HL-60/S4 (cell line): ENCODE data around the gene SIRT6.
"Not testable (repeated sequence)": the region's sequence is repeated elsewhere in the genome, so short reads cannot be mapped to it uniquely, and the experiment has no call there.

Experiments
- in situ Hi-C: fragments of 300-500 bp; cut with MboI; formaldehyde crosslinking; loops from 2 replicates; pipeline ENCODE4 v1.14.3; 2022; ENCODE audit warnings: low sequenced_read_pairs

Gene SIRT6

DNA sequence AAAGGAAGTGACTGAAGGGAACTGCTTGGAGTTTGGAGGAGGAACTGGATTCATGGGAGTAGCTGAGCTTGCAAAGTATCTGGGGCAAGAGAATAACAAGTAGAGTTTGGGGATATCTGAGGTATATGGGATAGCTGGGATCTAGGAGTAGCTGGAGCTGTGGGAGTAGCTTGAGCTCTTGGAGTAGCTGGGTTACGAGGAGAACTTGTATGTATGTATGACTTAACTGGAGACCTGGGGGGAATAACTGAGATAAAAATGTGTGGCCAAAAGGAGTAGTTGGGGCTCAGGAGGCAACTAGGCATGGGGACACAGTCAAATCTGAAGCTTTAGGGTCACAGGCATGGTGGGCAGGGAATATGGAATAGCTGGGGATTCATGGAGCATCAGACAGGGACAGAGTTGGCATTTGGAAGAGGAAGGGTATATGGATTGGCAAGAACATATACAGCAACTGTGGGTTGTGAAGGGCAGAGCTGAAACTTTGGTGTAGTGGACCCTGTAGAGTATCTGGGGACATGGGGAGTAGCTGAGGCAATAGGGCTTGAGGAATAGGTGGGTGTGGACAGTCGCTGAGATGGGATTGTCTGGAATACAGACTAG is 18.7 kb upstream of the SIRT6 start:
- in situ Hi-C loops = loop anchor here (10.0 to 25.0 kb wide), 2 partner anchors 356 to 514 kb away; no protein-coding TSS in a partner anchor

DNA sequence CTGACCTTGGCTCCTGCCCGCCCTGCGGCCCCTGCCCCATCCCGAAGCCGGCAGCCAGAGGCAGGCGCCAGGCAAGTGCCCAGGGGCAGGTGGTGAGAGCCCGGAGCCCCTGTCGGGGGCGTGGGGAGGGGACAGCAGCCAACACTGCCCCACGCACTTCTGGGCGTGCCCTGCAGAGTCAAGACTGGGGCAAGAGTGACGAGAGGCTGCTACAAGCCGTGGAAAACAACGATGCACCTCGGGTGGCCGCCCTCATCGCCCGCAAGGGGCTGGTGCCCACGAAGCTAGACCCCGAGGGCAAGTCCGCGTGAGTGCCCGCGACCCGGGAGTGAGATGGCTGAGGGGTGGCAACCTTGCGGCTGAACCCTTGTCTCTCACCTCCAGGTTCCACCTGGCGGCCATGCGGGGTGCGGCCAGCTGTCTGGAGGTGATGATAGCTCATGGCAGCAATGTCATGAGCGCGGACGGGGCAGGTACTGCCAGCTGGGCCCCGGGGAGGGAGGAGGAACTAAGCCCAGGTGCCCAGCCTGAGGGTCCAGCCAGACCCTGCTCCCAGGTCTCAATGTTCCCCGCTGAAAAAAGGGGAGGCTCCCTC is 17.4 kb upstream of the SIRT6 start:
- in situ Hi-C loops = loop anchor here (10.0 to 25.0 kb wide), 2 partner anchors 355 to 512 kb away; no protein-coding TSS in a partner anchor

DNA sequence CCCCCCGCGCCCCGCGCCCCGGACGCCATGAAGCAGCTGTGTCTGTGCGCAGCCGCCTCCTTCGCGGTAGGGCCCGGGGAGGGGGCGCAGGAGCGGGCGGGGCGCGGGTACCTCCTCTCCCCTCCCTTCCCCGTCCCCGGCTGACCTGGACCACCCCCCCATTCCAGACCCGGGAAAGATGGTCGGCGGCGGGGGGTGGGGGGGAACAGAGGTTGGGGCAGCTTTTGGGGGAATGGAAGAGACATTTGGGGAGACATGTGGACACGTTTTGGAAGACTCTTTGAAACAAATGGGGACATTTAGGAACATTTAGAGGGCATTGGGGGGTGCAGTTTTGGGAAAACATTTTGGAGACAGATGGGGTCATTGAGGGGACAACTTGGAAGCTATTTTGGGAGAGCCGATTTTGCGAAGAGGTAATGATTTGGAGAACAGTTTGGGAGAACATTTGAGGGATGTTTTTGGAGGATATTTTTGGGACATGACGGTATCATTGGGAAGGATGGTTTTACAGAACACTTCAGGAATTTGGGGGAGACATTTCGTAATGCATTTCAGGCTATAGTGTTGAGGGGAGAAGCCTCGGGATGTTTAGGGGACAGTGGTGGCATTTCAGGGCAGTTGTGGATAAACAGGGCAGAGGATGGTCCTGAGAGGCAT is 16.2 kb upstream of the SIRT6 start:
- in situ Hi-C loops = no loop called here

DNA sequence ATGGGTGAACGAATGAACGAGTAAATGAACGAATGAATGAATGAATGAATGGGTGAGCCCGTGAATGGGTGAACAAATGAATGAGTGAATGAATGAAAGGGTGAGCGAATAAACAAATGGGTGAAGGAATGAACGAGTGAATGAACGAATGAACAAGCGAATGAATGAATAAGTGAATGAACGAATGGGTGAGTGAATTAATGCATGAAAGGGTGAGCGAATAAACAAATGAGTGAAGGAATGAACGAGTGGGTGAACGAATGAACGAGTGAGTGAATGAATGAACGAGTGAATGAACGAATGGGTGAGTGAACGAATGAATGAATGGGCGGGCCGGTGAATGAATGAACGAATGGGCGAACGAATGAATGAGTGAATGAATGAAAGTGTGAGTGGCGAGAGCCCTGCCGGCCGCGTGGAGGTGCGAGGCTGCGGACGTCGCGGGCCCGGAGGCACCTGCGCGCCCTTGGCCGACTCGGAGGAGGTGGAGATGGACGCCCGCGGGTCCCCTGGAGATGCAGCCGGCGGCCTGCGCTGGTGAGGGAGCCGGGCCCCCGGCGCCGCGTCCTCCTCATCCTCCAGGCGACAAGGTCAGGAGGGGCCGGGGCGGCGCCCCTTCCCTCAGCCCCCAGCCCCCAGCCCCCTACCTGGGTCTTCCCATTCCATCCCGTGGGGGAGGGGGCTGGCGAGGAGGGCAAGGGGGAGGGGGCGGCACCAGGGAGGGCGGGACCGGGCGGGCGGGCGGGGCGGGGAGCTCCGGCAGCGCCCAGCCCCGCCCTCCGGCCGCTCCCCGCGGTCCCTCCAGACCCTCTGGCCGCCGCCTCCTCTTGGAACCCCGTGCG is 15.5 kb upstream of the SIRT6 start:
- in situ Hi-C loops = no loop called here

DNA sequence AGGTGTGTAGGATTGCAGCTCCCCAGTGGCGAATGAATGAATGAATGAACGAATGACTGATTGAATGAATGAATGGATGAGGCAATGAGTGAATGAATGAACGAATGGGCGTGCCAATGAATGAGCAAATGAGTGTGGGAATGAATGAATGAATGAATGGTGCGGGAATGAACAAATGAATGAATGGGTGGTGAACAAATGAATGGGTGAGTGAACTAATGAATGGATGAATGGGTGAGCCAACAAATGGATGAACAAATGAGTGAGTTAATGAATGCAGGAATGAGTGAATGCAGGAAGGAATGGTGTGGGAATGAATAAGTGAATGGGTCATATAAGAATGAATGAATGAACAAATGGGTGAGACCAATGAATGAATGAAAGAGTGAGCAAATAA is 14.9 kb upstream of the SIRT6 start:
- in situ Hi-C loops = no loop called here

DNA sequence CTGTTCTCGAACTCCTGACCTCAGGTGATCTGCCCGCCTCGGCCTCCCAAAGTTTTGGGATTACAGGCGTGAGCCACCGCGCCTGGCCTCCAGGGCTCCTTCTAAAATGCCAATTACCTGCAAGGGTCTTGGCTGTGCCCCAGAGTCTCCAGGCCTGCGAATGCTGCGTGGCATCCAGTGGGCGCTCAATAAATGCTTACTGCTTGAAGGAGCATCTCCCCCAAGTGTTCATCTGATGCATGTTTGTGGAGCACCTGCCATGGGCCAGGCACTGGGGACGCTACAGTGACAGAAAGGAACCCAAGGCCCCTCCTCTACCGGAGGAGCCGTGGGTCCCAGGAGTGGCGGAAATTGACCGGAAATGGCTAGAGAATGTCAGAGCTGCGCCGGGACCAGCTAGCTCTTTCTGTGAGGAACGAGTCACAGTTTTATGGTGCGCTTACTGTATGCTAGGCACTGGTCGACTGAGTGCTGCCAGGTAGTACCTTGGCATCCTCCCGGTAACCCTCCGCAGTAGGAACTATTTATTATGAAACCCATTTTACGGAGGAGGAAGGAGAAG is 14.3 kb upstream of the SIRT6 start:
- in situ Hi-C loops = no loop called here

DNA sequence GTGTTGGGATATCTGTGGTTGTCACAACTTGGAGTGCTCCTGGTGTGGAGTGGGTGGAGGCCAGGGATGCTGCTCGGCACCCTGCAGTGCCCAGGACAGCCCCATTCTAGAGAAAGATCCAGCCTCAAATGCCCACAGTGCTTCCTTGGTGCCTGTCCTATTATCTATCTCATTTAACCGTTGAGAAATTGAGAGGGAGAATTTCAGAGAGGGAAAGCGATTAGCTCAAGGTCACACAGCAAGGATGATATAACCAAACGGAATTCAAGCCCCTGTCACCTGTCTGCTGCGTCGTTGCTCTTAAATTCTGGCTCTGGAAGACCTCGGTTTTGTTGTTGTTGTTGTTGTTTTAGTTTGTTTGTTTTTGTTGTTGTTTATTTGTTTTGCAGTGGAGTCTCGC is 13.6 kb upstream of the SIRT6 start:
- in situ Hi-C loops = no loop called here

DNA sequence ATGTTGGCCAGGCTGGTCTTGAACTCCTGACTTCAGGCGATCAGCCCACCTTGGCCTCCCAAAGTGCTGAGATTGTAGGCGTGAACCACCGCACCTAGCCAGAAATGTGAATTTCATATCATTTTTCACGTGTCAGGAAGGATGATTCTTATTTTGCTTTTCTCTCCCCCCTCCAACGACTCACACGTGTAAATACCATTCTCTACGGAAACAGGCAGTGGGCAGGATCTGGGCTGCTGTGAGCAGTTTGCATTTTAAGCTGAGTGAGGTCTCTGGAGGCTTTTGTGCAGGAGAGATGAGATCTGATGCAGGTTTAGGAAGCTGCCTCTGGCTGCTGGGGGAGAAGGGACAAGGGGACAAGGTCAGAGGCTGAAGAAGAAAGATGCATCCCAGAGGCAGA is 12.0 kb upstream of the SIRT6 start:
- in situ Hi-C loops = no loop called here

DNA sequence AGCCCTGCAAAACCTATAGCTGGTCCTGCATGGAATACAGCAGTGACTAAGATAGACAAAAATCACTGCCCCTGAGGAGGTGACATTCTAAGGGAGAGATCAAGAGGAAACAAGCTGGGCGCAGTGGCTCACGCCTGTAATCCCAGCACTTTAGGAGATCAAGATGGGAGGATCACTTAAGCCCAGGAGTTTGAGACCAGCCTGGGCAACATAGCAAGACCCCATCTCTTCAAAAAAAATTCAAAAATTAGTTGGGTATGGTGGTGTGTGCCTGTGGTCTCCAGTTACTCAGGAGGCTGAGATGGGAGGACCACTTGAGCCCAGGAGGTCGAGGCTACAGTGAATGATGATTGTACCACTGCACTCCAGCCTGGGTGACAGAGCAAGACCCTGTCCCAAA is 10.2 kb upstream of the SIRT6 start:
- in situ Hi-C loops = not testable (repeated sequence)

DNA sequence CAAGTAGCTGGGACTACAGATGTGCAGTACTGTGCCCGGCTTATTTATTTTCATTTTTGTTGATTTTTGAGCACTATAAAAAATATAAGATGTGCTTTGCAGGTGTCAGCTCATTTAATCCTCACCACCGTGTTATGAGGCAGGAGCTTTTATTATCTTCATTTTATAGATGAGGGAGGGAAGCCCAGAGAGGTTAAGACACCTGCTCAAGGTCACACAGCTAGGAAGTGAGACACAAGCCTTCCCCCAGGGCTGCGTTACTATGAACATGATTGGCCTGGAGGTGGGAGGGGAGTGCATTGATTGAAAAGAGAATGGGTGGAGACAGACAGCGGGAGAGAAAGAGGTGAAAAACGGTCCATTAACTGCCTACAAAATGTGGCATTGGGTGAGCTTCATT is 7.3 kb upstream of the SIRT6 start:
- in situ Hi-C loops = no loop called here

DNA sequence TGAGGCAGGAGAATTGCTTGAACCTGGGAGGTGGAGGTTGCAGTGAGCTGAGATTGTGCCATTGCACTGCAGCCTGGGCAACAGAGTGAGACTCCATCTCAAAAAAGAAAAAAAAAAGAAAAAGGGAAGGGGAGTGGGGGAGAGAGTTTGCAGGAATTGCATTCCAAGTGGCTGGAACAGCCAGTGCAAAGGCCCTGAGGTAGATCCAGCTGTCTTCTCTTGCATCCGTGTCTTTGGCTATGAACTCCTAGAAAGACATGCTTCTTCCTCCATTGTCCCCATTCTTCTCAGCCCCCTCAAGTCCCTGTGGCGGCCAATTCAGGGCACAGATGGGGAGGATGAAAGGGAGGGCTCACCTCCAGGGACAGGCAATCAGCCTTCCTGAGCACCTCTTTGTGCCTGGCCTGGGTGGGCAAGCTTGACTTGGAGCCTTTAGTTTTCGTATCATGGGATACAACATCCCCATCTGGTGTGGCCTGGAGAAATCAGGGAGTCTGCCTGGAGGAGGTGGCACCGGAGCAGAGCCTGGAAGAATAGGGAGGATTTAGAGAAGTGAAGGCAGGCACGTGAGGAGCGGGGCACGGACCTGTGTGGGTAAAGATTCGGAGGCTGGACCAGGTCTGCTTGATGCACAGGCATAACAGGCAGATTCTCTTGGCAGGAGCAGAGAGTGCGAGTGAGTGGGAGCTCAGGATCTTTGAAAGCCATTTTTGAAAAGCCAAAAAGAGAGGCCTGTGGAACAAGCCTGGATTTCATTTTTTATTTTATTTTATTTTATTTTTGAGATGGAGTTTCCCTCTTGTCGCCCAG is 5.2 kb upstream of the SIRT6 start:
- in situ Hi-C loops = no loop called here

DNA sequence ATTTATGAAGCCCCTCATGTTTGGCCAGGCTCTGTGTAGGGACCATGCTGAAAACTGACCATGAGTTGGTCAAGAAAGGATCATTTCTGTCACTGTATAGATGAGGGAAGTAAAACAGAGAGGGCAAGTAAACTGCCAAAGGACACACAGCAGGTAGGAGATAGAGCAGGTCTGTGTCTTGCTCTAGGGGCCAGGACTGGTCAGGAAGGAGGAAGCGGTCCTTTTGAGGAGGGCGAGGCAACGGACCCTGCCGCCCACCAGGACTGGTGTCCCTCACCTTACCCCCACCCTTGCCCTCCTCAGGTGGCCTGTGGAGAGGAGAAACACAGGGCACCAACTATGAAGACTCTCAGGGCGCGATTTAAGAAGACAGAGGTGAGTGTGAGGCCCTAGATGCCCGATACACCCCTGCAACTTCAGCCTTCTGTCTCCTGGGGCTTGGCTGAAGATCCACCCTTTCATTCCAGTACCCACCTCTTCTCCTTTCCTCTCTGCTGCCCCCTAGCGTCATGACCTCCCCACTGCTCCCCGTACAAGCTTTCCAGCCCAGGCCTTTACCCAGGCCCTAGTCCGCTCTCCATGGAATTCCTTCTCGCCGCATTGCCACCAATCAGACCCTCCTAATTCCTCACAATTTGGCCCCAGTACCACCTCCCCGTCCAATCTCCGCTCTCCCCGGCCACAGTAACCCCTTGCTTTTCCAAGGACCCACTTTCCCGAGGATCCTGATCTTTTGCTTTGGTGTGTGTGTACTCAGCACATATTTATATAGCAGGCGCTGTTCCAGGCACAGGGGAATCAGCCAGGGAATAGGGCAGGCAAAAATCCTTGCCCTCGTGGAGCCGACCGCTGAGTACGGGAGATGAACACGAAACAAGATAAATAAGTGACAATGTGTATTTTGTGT is 4.0 kb upstream of the SIRT6 start:
- in situ Hi-C loops = no loop called here

DNA sequence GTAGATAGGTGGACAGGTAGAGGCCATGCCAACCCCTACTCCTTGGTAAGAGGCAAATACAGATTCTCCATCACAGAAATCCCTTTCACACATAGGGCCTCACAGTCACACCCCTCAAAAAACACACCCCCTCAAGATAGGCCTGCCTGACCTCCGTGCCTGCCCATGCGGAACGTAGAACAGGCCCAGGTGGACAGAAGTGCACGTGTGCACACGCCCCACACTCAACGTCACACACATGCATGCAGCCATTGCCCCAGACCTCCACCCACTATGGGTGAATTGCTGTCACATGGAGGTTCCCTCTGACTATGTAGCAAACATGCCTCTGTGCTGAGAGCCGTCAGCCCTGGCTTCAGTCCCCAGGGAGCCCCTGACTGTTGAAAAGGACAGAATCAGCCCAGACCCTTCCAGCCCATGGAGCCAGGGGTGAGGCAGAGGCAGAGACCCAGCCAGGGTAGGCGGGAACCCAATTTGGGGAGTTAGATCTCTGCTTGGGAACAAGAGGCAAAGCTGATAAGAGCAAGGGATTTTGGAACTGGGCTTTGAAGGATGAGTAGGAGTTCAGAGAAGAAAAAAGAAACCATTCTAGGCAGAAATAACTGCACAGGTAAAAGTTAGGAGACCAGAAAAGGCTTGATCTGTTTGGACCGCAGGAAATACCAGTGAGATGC is 3.2 kb upstream of the SIRT6 start:
- in situ Hi-C loops = no loop called here

DNA sequence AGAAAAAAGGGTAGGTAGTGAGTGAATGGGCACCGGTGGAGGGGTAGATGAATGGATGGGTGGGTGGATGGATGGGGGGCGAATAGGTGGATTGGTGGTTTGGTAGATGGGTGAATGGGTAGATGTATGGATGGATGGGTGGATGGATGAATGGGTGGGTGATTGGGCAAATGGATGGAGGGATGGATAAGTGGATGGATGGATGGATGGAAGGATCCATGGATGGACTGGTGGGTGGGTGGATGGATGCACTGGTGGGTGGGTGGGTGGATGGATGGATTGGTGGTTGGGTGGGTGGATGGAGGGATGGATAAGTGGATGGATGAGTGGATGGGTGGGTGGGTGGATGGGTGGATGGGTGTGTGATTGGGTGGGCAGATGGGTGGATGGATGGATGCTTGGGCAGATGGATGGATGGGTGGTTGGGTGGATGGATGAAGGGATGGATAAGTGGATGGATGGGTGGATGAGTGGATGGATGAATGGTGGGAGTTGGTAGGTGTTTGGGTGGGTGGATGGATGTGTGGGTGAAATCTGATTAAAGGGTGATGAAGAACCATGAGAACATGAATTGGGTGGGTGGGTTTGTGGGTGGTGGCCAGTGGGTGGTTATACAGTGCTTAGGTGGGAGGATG is 2.5 kb upstream of the SIRT6 start:
- in situ Hi-C loops = no loop called here

DNA sequence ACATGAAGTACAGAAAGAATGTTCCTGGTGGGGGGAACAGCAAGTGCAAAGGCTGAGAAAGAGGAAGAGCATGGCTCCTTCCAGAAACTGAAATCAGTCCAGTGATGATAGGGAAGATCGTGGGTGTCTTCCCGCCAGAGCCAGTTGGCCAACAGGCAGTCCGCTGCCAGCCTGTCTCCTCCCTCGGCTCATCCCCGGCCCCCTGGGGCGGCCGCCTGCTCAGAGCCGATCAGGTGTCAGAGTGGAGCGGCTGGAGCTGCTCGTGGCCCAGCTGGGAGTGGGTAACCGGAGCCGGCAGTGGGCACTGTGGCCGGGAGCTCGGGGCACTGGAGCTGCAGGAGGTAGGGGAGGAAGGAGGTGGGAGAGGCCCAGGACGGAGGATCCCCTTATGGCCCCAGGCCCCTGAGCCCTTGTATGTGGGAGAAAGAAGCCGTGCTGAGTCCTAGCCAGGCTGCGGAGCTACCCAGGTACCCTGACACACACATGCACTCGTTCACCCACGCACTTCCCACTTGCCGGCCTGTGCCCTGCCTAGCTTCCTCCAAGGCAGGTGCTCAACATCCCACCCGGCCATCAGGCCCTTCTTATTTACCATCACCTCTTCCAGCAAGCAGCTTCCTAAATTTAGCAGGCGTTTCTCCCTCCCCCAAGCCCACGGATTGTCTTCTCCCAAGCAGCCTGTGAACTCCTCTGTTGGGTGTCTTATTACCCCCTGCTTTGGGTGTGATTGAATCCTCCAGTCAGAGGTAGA is 1.8 kb upstream of the SIRT6 start:
- in situ Hi-C loops = no loop called here

DNA sequence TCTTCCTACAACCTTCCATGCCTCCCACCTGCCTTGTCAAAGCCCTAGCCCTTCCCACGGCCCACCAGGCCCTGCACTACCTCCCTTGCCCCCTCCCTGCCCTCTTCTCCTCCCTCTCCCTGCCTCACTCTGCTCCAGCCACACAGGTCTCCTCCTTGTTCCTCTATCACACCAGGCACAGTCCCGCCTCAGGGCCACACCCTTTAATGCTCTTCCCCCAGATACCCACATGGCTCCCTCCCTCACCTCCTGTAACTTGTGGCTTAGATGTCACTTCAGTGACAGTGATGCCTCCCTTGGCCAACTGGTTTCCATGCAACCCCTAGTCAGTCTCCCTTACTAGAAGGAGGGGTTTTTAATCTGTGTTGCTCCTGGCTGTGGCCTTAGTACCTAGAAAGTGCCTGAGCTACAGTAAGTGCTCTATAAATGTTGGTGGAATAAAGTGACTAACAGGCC is 1.3 kb downstream of the SIRT6 start:
- in situ Hi-C loops = no loop called here

DNA sequence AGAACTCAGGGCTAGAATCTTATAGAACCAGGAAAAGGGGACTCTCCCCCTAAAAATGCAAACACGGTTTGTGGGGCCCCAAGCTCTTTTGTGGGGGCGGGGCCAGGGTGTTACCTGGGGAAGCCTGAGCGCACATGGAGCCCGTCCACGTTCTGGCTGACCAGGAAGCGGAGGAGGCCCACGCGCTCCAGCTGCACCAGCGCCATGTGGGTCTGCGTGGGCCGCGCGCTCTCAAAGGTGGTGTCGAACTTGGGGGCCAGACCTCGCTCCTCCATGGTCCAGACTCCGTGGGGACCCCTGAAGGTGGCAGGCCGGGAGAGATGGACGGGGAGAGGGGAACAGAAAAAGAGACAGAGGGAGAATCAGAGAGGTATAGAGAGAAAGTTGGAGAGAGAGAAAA is 3.4 kb downstream of the SIRT6 start:
- in situ Hi-C loops = no loop called here

DNA sequence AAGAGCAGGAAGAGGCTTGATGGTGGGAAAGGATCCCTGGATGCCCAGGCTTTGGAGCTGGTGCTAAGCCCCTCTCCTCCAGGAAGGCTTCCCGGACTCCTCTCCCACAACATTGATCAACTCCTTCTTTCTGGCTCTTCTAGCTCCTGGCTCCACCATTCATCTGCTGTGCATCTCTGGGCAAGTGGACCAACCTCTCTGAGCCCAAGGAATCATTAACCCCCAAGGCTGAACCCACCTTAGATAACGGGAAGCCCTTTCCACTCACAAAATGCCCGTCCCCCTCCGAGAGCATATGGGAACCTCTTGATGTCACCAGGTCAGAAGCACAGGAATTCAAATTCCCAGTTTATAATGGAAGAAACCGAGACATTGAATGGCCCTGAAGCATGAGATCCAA is 5.2 kb downstream of the SIRT6 start:
- in situ Hi-C loops = no loop called here
